Sigmoid colon (tissue), 7 donors: ENCODE measurements around the gene PODXL2. TPM values are rescaled to one million over a fixed set of nuclear protein-coding genes. Genes with fewer than 3 reads are reported as not detected.
"Not testable (repeated sequence)": the region's sequence is repeated elsewhere in the genome, so short reads cannot be mapped to it uniquely, and the experiment has no call there.

Experiments used
- DNase-seq: peaks from one replicate; pipeline ENCODE4 v3.0.0-alpha.2; 2019
- H3K27ac ChIP-seq, 4 donors: fragments of 200-600 bp; sonication (generic); one replicate each; pipeline ENCODE4 v1.5.1; 2016 to 2019; ENCODE audit warnings: mild to moderate bottlenecking in 1 of 4
- H3K27me3 ChIP-seq, 3 donors: fragments of 200-600 bp; sonication (generic); one replicate each; pipeline ENCODE4 v1.5.1; 2019; ENCODE audit warnings: mild to moderate bottlenecking in 1 of 3
- H3K36me3 ChIP-seq, 4 donors: fragments of 200-600 bp; sonication (generic); one replicate each; pipeline ENCODE4 v1.5.1; 2016 to 2019
- H3K4me1 ChIP-seq, 4 donors: fragments of 200-600 bp; sonication (generic); one replicate each; pipeline ENCODE4 v1.5.1; 2017 to 2019
- H3K4me3 ChIP-seq, 4 donors: fragments of 200-600 bp; sonication (generic); one replicate each; pipeline ENCODE4 v1.5.1; 2017 to 2019; ENCODE audit warnings: mild to moderate bottlenecking in 2 of 4, moderate library complexity in 1 of 4
- H3K9me3 ChIP-seq, 4 donors: fragments of 200-600 bp in 3 of 4; sonication (generic) in 3 of 4; one replicate each; pipeline versions ENCODE4 v1.5.1 to v1.6.1; 2013 to 2019
- CTCF ChIP-seq, 4 experiments: fragments of 450-650 bp in 3 of 4; fragments of 200-600 bp in 1 of 4; IDR thresholded peaks; one replicate each; pipeline ENCODE4 v1.5.1; 2016 to 2019; ENCODE audit warnings: antibody characterized with exemption in 4 of 4, mild to moderate bottlenecking in 3 of 4, moderate library complexity in 2 of 4
- EP300 ChIP-seq, 4 donors: sonication (generic); formaldehyde crosslinking; IDR thresholded peaks; one replicate each; pipeline ENCODE4 v1.6.1; 2017; ENCODE audit warnings: antibody characterized with exemption in 4 of 4
- POLR2A ChIP-seq, 2 donors: fragments of 450-650 bp; IDR thresholded peaks; one replicate each; pipeline ENCODE4 v1.6.1; 2016; ENCODE audit warnings: antibody characterized with exemption in 2 of 2, mild to moderate bottlenecking in 2 of 2, moderate library complexity in 2 of 2
- POLR2AphosphoS5 ChIP-seq, 4 donors: sonication (generic); formaldehyde crosslinking; IDR thresholded peaks; one replicate each; pipeline ENCODE4 v1.6.1; 2017; ENCODE audit warnings: antibody characterized with exemption in 4 of 4
- WGBS, 2 donors: extraction: QIAGEN DNeasy Blood & Tissue Kit; methylation state at CpG; one replicate each; pipeline ENCODE4 v1.1.7; 2013; 5-methylcytosine and 5-hydroxymethylcytosine counted together
- intact Hi-C: fragments of 100-400 bp; cut with DNase I; formaldehyde crosslinking; loops from one replicate; pipeline ENCODE4 v1.15.1; 2023
- polyA plus RNA-seq, 3 donors: library from polyadenylated mRNA; stranded (reverse); fragments of 200-250 nt; gene quantifications; one replicate each; pipeline ENCODE4 v1.2.3, GENCODE V29; 2013
- total RNA-seq, 4 donors: library from RNA; depleted of rRNA; stranded (reverse); fragments of >200 nt; gene quantifications; one replicate each; pipeline ENCODE4 v1.1.0, GENCODE V29; 2016
- donor health status: healthy with polysubstance abuse.
- donor health status: Bipolar disorder and iron deficiency.
- donor health status: healthy.

The PODXL2 gene
- total and polyA plus RNA-seq, 7 donors: 2.0 to 16.7 (median 2.8) TPM

GRCh38 chr3:127678611-127679533, 49.9 kb downstream of the PODXL2 start:
- H3K4me3 ChIP-seq: no peak overlapping the region
- no peaks in the 10 kb centered on the region for H3K27me3 ChIP-seq
- H3K36me3 ChIP-seq: peaks cover 9 to 58% (median 18%) of the 10 kb centered on the region in 4 donors
- no peak overlapping the region for H3K27ac ChIP-seq
- DNase-seq: peak; percentile 57
- TF ChIP-seq EP300 (IDR thresholded peaks at IDR 0.05): no peak
- no peak for TF ChIP-seq POLR2A (IDR thresholded peaks at IDR 0.05)
- no peak for TF ChIP-seq POLR2AphosphoS5 (IDR thresholded peaks at IDR 0.05)
- no peak for TF ChIP-seq CTCF (IDR thresholded peaks at IDR 0.05)
- intact Hi-C loops: no loop called here
- no peaks in the 10 kb centered on the region for H3K9me3 ChIP-seq
- H3K4me1 ChIP-seq: peaks cover 0 to 18% (median 11%) of the 10 kb centered on the region in 4 donors
- 87 to 92% methylated on average over 12 of the region's 12 CpGs for WGBS, 2 donors

GRCh38 chr3:127679534-127680145, 50.7 kb downstream of the PODXL2 start:
- Histone ChIP-seq H3K27ac (no peak overlapping the region), H3K4me3 (no peak overlapping the region), H3K27me3 (no peaks in the 10 kb centered on the region), H3K9me3 (no peaks in the 10 kb centered on the region), H3K4me1 (peaks cover 0 to 10% (median 3%) of the 10 kb centered on the region in 4 donors), H3K36me3 (peaks cover 9 to 55% (median 18%) of the 10 kb centered on the region in 4 donors)
- DNase-seq: peak; percentile 62
- WGBS, 2 donors: 94% methylated on average over 21 of the region's 21 CpGs
- TF ChIP-seq CTCF (IDR thresholded peaks at IDR 0.05) (no peak), EP300 (IDR thresholded peaks at IDR 0.05) (no peak), POLR2AphosphoS5 (IDR thresholded peaks at IDR 0.05) (no peak), POLR2A (IDR thresholded peaks at IDR 0.05) (no peak)
- intact Hi-C loops: loop anchor here (10.0 kb wide), 1 partner anchor 235 kb away; the partner anchor contains the start of gene KBTBD12

DNA sequence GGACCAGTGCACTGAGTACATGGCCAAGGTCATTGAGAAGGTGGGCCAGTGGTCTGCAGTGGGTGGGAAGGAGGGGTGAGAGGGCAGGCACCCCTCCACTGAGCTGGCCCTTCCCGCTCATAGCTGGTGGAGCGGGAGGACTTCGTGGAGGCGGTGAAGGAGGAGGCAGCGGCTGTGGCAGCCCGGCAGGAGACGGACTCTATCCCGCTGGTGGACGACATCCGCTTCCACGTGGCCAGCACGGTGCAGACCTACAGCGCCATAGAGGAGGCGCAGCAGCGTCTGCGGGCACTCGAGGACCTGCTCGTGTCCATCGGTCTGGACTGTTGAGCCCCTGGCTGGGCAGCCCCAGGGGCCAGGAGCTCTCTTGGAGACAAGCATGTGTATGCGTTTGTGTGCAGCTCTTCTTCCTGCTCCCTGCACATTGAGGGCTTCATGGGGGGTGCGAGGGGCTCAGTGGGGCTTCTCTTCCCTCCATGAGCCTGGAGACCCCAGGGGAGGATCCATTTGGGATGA, 51.2 kb downstream of the PODXL2 start:
- DNase-seq: peak; percentile 52
- Histone ChIP-seq H3K4me1 (peaks cover 0 to 9% (median 0%) of the 10 kb centered on the region in 4 donors), H3K9me3 (no peaks in the 10 kb centered on the region), H3K27me3 (no peaks in the 10 kb centered on the region), H3K27ac (no peak overlapping the region), H3K4me3 (no peak overlapping the region), H3K36me3 (peaks cover 9 to 50% (median 18%) of the 10 kb centered on the region in 4 donors)
- 96 to 97% methylated on average over 21 of the region's 21 CpGs for WGBS, 2 donors
- intact Hi-C loops: loop anchor here (10.0 kb wide), 1 partner anchor 235 kb away; the partner anchor contains the start of gene KBTBD12
- no peak for TF ChIP-seq POLR2A (IDR thresholded peaks at IDR 0.05)
- no peak for TF ChIP-seq POLR2AphosphoS5 (IDR thresholded peaks at IDR 0.05)
- no peak for TF ChIP-seq CTCF (IDR thresholded peaks at IDR 0.05)
- TF ChIP-seq EP300 (IDR thresholded peaks at IDR 0.05): no peak

DNA sequence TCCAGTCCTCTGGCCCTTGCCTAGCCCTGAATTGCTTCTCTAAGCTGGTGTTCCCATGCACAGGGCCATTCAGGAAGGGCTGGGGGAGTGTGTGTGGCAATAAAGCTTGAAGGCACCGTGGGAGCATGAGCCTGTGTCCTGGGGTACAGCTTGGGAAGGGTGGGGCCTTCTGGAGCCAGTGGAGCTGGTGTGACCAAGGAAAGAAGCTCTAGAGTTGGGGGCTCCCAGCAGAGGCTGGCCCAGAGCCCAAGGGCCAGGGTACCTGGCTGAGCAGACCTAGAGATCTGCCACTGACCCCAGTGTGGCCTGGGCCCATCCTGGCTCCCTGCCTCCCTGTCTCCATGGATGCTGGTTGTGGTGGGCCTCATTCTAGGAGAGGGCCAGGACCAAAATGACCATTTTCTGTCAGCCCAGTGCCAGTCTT, 51.8 kb downstream of the PODXL2 start:
- Histone ChIP-seq H3K27ac (no peak overlapping the region), H3K36me3 (peaks cover 9 to 47% (median 18%) of the 10 kb centered on the region in 4 donors), H3K4me1 (peaks cover 0 to 4% (median 0%) of the 10 kb centered on the region in 4 donors), H3K9me3 (no peaks in the 10 kb centered on the region), H3K4me3 (no peak overlapping the region), H3K27me3 (no peaks in the 10 kb centered on the region)
- no peak for TF ChIP-seq CTCF (IDR thresholded peaks at IDR 0.05)
- no peak for TF ChIP-seq POLR2A (IDR thresholded peaks at IDR 0.05)
- TF ChIP-seq POLR2AphosphoS5 (IDR thresholded peaks at IDR 0.05): no peak
- TF ChIP-seq EP300 (IDR thresholded peaks at IDR 0.05): no peak
- intact Hi-C loops: loop anchor here (10.0 kb wide), 1 partner anchor 234 kb away; the partner anchor contains the start of gene KBTBD12
- WGBS, 2 donors: 77 to 87% methylated on average over 1 of the region's 1 CpG
- peak; percentile 50 for DNase-seq

- WGBS, 2 donors: 88 to 95% methylated on average over 6 of the region's 6 CpGs
- H3K4me1 ChIP-seq: not testable (repeated sequence)
- intact Hi-C loops: loop anchor here (10.0 kb wide), 1 partner anchor 233 kb away; the partner anchor contains the start of gene KBTBD12
Measured at GRCh38 chr3:127682175-127682554, 53.2 kb downstream of the PODXL2 start.

More at GRCh38 chr3:127682175-127682554, 53.2 kb downstream of the PODXL2 start:
- peak; percentile 51 for DNase-seq
- H3K4me3 ChIP-seq, H3K27me3 ChIP-seq, H3K27ac ChIP-seq, H3K9me3 ChIP-seq: not testable (repeated sequence)
- peaks cover 6 to 34% (median 13%) of the 10 kb centered on the region in 4 donors for H3K36me3 ChIP-seq
